ENCODE data around the gene USP11.

Gene USP11

GRCh38 chrX:47204970-47205369 lies 27.8 kb upstream of the USP11 start:
- no peak for DNase-seq (ENCODE audit: low spot score)

- no peak for DNase-seq (ENCODE audit: low spot score)
These were observed 26.5 kb upstream of the USP11 start for GRCh38 chrX:47206316-47206715.

- DNase-seq (ENCODE audit: low spot score), result no peak
These were observed 24.7 kb upstream of the USP11 start for GRCh38 chrX:47208108-47208507.

GRCh38 chrX:47209508-47210238 lies 23.1 kb upstream of the USP11 start:
- DNase-seq (ENCODE audit: low spot score), result no peak

GRCh38 chrX:47210661-47211425 lies 22.0 kb upstream of the USP11 start:
- DNase-seq (ENCODE audit: low spot score), result no peak

- no peak for DNase-seq (ENCODE audit: low spot score)
These were observed 20.2 kb upstream of the USP11 start for GRCh38 chrX:47212381-47213293.

GRCh38 chrX:47214435-47215077 lies 18.3 kb upstream of the USP11 start:
- no peak for DNase-seq (ENCODE audit: low spot score)

- DNase-seq (ENCODE audit: low spot score), result no peak
These were observed 17.4 kb upstream of the USP11 start for GRCh38 chrX:47215291-47215900.

- DNase-seq (ENCODE audit: low spot score), result no peak
These were observed 16.4 kb upstream of the USP11 start for GRCh38 chrX:47216393-47216925.

- DNase-seq (ENCODE audit: low spot score), result no peak
These were observed 15.5 kb upstream of the USP11 start for GRCh38 chrX:47217121-47217851.

GRCh38 chrX:47217852-47218279 lies 14.9 kb upstream of the USP11 start:
- peak; percentile 91 for DNase-seq (ENCODE audit: low spot score)

- peak; percentile 84 for DNase-seq (ENCODE audit: low spot score)
These were observed 14.4 kb upstream of the USP11 start, which contains the start of gene CDK16 for GRCh38 chrX:47218280-47218919. Gene CDK16, plus strand, starts transcription at chrX:47218681. Its CDS starts 4,877 bp downstream, at chrX:47223558.

- DNase-seq (ENCODE audit: low spot score), result peak; percentile 30
These were observed 13.6 kb upstream of the USP11 start for GRCh38 chrX:47218920-47219815.

GRCh38 chrX:47221756-47222155 lies 11.1 kb upstream of the USP11 start:
- DNase-seq (ENCODE audit: low spot score), result no peak

- DNase-seq (ENCODE audit: low spot score), result no peak
These were observed 10.0 kb upstream of the USP11 start for GRCh38 chrX:47222751-47223350.

GRCh38 chrX:47223476-47224250 lies 9.1 kb upstream of the USP11 start:
- DNase-seq (ENCODE audit: low spot score), result no peak

GRCh38 chrX:47224266-47224895 lies 8.4 kb upstream of the USP11 start:
- DNase-seq (ENCODE audit: low spot score), result no peak

Data from germinal center (tissue), 1 donor.